ENCODE results near the gene POLE. TPM values are rescaled to one million over a fixed set of nuclear protein-coding genes. Genes with fewer than 3 reads are reported as not detected.

Gene POLE
- total RNA-seq, 2 donors from 2014 or later: 34.5 to 96.1 TPM

DNA sequence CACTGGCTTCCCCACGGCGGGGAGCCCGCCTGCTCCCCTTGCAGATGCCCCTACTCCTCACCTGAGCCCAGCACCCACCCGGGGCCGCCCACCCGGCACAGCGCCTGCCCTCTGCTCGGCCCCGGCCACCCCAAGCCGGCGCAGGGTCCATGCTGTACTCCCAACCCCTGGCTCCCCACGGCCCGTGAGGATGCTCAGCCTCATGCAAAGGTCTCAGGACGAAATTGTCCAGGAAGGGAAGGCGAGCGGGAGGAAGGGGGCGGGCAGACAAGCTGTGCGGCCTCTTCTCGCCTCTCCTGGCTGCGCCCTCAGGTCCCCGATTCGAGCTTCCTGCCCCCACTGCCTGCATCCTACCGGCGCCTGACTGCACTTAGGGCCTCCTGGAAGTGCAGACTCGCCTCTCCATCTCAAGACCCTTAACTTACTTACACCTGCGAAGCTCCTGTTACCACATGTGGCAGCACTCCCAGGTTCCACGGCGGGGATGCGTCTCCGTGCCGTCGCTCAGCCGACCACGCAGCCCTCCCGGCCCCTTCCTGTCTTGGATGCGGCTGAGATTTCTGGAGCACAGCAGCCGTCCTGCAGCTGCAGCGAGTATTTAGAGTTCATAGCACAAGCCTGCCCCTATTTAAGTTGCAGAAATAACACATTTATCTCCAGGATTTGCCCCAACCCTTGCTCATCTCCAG is 94.7 kb downstream of the POLE start:
- Histone ChIP-seq H3K4me1 (no peaks in the 10 kb centered on the region), H3K27me3 (no peaks in the 10 kb centered on the region), H3K9me3 (no peaks in the 10 kb centered on the region), H3K36me3 (no peaks in the 10 kb centered on the region), H3K27ac (no peak overlapping the region), H3K9ac (ENCODE audit: low read depth in 2 of 2, low read length in 2 of 2) (no peak overlapping the region), H3K4me3 (no peak overlapping the region)
- intact Hi-C loops (cut with DNase I): no loop called here
- no peak for DNase-seq
- TF ChIP-seq, protein P1, sequence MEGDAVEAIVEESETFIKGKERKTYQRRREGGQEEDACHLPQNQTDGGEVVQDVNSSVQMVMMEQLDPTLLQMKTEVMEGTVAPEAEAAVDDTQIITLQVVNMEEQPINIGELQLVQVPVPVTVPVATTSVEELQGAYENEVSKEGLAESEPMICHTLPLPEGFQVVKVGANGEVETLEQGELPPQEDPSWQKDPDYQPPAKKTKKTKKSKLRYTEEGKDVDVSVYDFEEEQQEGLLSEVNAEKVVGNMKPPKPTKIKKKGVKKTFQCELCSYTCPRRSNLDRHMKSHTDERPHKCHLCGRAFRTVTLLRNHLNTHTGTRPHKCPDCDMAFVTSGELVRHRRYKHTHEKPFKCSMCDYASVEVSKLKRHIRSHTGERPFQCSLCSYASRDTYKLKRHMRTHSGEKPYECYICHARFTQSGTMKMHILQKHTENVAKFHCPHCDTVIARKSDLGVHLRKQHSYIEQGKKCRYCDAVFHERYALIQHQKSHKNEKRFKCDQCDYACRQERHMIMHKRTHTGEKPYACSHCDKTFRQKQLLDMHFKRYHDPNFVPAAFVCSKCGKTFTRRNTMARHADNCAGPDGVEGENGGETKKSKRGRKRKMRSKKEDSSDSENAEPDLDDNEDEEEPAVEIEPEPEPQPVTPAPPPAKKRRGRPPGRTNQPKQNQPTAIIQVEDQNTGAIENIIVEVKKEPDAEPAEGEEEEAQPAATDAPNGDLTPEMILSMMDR (IDR thresholded peaks at IDR 0.05): no peak

DNA sequence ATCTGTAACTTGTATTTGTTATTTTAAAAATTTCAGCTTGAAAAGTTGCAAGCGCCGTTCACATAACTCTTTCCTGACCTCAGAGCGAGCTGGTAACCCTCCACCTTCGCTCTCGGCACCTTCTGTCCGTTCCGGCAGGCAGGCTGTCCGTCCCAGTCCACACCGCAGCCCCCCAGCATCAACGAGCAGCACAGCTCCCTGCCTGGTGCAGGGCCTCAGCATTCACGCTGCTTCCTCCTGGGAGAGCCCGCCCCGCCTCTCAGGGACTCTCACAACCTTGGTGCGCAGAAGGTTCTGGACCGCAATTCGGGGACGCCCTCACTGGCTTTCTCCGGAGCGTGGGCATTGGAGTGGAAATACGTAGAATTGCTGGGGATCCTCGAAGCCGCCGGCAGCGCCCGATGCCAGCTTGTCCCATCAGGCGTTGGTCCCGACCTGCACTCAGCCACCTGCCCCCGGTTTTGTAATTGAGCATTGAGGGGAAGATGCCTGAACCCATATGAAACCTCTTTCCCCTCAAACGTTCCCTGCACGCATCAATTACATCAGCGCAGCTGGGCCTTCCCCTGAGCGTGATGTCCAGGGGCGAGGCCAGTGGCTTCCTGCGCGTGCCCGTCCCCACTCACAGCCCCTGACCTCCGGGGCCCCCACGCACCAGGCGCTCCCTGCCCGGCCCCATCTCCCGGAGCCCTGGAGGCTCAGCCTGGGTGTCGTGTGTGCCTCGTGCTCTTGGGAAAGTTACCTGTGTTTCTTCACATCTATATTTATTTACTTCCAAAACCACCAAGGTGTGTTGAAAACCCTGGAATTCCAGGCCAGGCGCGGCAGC is 95.8 kb downstream of the POLE start:
- TF ChIP-seq, protein P1 (IDR thresholded peaks at IDR 0.05): no peak
- H3K27me3 ChIP-seq: no peaks in the 10 kb centered on the region
- H3K27ac ChIP-seq: no peak overlapping the region
- no peaks in the 10 kb centered on the region for H3K4me1 ChIP-seq
- H3K4me3 ChIP-seq: no peak overlapping the region
- DNase-seq: no peak
- intact Hi-C loops (cut with DNase I): no loop called here
- no peak overlapping the region for H3K9ac ChIP-seq (ENCODE audit: low read depth in 2 of 2, low read length in 2 of 2)
- no peaks in the 10 kb centered on the region for H3K9me3 ChIP-seq
- no peaks in the 10 kb centered on the region for H3K36me3 ChIP-seq

DNA sequence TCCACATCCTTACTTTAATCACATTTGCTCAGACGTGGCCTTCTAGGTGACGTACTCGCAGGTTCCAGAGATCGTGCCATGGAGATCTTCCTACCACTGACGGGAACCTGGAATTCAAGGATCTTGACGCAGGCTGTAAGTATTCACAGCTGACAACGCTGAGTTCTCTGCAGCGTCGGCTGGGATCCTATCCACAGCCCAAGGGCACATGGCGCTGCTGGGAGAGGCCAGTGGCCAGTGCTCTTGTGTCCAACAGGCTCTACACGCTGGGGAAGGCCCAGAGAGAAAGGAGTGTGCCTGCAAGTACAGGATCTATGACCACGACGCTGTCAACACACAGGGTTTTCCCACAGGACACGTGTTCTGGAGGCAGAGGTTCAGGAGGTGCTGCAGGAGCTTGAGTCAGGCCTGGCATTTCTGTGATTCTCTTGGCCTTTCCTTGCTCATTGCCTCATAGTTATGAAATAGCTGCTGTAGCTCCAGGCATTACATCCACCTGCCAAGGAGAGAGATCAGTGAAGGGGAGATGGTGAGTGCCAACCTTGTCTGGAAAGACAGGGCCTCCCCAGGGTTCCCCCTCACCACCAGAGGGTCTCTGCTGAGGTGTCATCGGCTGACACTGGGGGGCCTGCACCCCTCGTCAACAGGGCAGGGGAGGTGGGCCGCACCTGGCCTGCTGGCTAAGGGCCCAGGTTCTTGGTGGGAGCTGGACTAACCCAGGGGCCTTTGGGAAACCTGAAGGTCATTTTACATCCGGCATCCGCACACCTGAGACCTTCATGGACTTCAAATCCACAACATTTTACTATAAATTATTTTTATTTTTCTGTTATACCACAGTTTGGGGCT is 98.1 kb downstream of the POLE start:
- intact Hi-C loops (cut with DNase I): no loop called here
- TF ChIP-seq, protein P1 (IDR thresholded peaks at IDR 0.05): no peak
- H3K9ac ChIP-seq (ENCODE audit: low read depth in 2 of 2, low read length in 2 of 2): no peak overlapping the region
- no peaks in the 10 kb centered on the region for H3K27me3 ChIP-seq
- H3K4me3 ChIP-seq: no peak overlapping the region
- H3K27ac ChIP-seq: no peak overlapping the region
- no peaks in the 10 kb centered on the region for H3K36me3 ChIP-seq
- no peaks in the 10 kb centered on the region for H3K4me1 ChIP-seq
- no peaks in the 10 kb centered on the region for H3K9me3 ChIP-seq
- DNase-seq: no peak

DNA sequence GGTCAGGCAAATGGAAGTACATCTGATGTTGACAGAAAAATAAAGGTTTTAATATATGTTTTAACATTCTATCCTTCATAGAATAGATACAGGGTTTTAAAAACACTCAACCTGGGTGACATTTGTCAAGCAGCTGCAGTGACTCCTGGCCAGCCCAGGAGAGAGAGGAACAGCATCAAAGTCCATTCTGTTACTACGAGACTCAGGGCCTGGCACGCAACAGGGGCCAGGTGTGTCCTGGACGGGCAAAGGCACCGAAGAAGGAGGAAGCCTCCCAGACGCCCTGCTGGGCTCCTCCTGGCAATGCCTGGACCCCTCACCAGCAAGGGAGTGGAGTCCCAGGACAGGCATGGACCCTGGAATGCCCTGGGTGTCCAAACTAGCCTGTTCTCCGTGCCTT is 98.8 kb downstream of the POLE start:
- H3K27ac ChIP-seq: no peak overlapping the region
- TF ChIP-seq, protein P1 (IDR thresholded peaks at IDR 0.05): no peak
- H3K36me3 ChIP-seq: no peaks in the 10 kb centered on the region
- no peak overlapping the region for H3K4me3 ChIP-seq
- intact Hi-C loops (cut with DNase I): no loop called here
- H3K9ac ChIP-seq (ENCODE audit: low read depth in 2 of 2, low read length in 2 of 2): no peak overlapping the region
- no peaks in the 10 kb centered on the region for H3K9me3 ChIP-seq
- no peaks in the 10 kb centered on the region for H3K27me3 ChIP-seq
- no peak for DNase-seq
- H3K4me1 ChIP-seq: no peaks in the 10 kb centered on the region

DNA sequence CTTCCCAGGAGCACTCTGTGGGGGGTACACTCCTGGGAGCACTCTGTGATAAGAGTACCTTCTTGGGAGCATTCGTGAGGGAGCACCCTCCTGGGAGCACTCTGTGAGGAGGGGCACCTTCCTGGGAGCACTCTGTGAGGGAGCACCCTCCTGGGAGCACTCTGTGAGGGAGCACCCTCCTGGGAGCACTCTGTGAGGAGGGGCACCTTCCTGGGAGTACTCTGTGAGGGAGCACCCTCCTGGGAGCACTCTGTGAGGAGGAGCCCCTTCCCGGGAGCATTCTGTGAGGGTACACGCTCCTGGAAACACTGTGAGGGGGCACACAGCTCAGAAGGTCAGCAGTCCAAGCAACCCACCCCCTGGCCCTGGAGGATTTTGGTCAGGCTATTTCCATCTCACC is 99.4 kb downstream of the POLE start:
- no peaks in the 10 kb centered on the region for H3K9me3 ChIP-seq
- intact Hi-C loops (cut with DNase I): no loop called here

More for the DNA sequence above, 99.4 kb downstream of the POLE start:
- Histone ChIP-seq H3K27me3 (no peaks in the 10 kb centered on the region), H3K4me3 (no peak overlapping the region), H3K4me1 (no peaks in the 10 kb centered on the region), H3K36me3 (no peaks in the 10 kb centered on the region), H3K27ac (no peak overlapping the region), H3K9ac (ENCODE audit: low read depth in 2 of 2, low read length in 2 of 2) (no peak overlapping the region)
- DNase-seq: no peak
- TF ChIP-seq, protein P1 (IDR thresholded peaks at IDR 0.05): no peak

Measured in colonic mucosa (tissue), 4 donors.